WI38 (cell line): ENCODE results near the gene TMPRSS9.
A peak's percentile ranks its signal among the peaks of the same experiment; 100 is the strongest.

Experiments used
- H3K4me3 ChIP-seq: 2 replicates; pipeline ENCODE4 v1.5.1; 2011; ENCODE audit warnings: low read depth, mild to moderate bottlenecking, control low read depth, low read length
- CTCF ChIP-seq: IDR thresholded peaks from 2 replicates; pipeline ENCODE4 v1.5.1; 2012; ENCODE audit warnings: low read depth, mild to moderate bottlenecking, control low read depth, low read length

Gene TMPRSS9

DNA sequence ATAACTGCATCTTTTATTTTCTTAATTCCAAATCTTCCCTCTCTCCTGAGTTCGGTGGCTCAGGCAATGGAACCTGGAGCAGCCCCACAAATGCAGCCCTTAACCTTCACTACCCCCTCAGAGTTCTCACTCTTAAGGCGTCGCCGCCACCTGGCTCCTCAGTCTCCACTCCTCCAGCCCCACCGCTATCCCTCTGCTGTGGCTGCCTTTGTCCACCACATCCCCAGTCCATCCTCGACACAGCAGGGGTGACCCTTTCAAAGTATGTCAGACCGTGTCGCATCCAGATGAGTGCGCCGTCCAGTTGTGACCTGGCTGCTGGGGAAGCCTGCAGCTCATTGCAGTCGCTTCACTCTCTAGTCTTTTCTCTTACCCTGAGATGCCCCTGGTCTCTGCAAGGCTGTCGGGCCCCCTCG lies 30.6 kb upstream of the TMPRSS9 start:
- H3K4me3 ChIP-seq, result peak overlapping the region; percentile 96
- no peak for TF ChIP-seq CTCF

GRCh38 chr19:2330255-2330631 lies 29.8 kb upstream of the TMPRSS9 start:
- H3K4me3 ChIP-seq, result no peak overlapping the region
- no peak for TF ChIP-seq CTCF

GRCh38 chr19:2330632-2331284 lies 29.3 kb upstream of the TMPRSS9 start:
- TF ChIP-seq CTCF, result no peak
- no peak overlapping the region for H3K4me3 ChIP-seq

GRCh38 chr19:2331601-2332246 lies 28.3 kb upstream of the TMPRSS9 start:
- no peak overlapping the region for H3K4me3 ChIP-seq
- no peak for TF ChIP-seq CTCF

DNA sequence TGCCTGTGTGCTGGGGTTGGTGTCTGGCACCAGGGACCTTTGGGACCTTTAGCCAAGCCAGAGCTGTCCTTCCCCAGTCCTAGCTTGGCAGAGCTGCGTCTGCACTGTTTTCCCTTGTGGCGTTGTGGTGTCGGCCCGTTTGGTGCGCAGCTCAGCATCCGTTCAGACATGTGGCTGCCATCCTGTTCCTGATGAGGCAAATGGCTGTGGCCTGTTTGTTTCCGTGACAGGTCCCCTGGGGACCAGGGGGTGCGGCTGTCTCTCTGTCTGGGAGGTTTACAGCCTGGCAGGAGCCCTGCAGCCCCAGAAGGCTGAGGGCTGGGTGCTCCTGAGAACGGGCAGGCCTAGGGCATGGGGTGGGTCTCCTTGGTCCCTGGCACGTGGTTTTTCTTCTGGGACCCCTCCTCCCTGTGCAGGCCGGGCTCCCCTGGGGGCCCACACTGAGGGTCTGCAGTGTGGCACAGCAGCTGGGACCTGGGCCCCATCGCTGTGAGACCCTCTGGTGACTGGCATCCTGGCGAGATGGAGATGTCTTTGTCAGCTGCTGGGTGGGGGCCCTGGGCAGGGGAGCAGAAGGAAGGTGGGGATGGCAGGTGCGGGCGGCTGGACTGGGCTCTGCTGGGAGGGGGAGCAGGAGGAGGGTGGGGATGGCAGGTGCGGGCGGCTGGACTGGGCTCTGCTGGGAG lies 27.6 kb upstream of the TMPRSS9 start:
- no peak overlapping the region for H3K4me3 ChIP-seq
- no peak for TF ChIP-seq CTCF

DNA sequence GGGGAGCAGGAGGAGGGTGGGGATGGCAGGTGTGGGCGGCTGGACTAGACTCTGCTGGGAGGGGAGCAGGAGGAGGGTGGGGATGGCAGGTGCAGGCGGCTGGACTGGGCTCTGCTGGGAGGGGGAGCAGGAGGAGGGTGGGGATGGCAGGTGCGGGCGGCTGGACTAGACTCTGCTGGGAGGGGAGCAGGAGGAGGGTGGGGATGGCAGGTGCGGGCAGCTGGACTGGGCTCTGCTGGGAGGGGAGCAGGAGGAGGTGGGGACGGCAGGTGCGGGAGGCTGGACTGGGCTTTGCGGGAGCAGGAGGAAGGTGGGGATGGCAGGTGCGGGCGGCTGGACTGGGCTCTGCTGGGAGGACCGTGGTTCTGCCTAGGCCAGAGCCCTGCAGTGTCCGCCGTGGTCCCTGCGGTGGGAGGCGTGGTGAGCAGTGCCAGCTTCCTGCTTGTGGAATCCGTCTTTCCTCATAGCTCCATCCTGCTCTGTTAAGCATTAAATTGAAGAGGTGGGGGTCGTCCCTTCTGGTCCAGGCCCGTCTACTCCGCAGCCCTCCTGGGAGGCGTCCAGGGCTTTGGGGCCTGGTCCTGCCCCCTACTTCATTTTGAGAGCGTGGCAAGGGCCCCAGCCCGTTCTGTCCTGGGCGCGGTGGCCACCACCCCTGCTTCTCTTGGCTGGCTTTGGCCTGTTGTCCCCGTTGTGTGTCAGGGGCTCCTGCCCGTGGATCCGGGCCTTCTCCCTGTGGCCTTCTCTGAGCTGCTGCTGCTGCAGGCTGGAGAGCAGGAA lies 26.8 kb upstream of the TMPRSS9 start:
- no peak for TF ChIP-seq CTCF

More for the DNA sequence above, 26.8 kb upstream of the TMPRSS9 start:
- no peak overlapping the region for H3K4me3 ChIP-seq
